CD4-positive, alpha-beta memory T cell (primary cell): ENCODE results near the gene DNAJC12. TPM values are rescaled to one million over a fixed set of nuclear protein-coding genes. Genes with fewer than 3 reads are reported as not detected.

Source experiments
- CTCF ChIA-PET: fragments of 350-600 bp; sonication (Branson Sonifier 250); formaldehyde crosslinking; loops from one replicate; lab custom pipeline; 2021; ENCODE audit warnings: inconsistent platforms; ENCODE audit not compliant: partially characterized antibody; lab: Charles Lee
- POLR2A ChIA-PET: fragments of 350-600 bp; sonication (Branson Sonifier 250); formaldehyde crosslinking; loops from one replicate; lab custom pipeline; 2021; ENCODE audit not compliant: partially characterized antibody; lab: Charles Lee
- DNase-seq, 5 donors: peaks; one replicate each; pipeline versions ENCODE4 v3.0.0 to v3.0.0-alpha.2; 2020 to 2022; ENCODE audit warnings: mixed read lengths in 1 of 5
- H3K27ac ChIP-seq: one replicate; pipeline ENCODE4 v1.7.0; 2013; ENCODE audit warnings: low read depth, low read length
- H3K27me3 ChIP-seq: 2 replicates; pipeline ENCODE4 v1.7.0; 2013; ENCODE audit warnings: mild to moderate bottlenecking, low read length, moderate library complexity; ENCODE audit not compliant: insufficient read depth
- H3K36me3 ChIP-seq: 2 replicates; pipeline ENCODE4 v1.7.0; 2013; ENCODE audit warnings: mild to moderate bottlenecking, low read length, moderate library complexity; ENCODE audit not compliant: insufficient read depth
- H3K4me1 ChIP-seq: 2 replicates; pipeline ENCODE4 v1.7.0; 2013; ENCODE audit warnings: mild to moderate bottlenecking, low read length, moderate library complexity; ENCODE audit not compliant: insufficient read depth
- H3K4me3 ChIP-seq, 2 donors: one replicate each; pipeline ENCODE4 v1.7.0; 2013; ENCODE audit warnings: low read length in 2 of 2, mild to moderate bottlenecking in 1 of 2
- H3K9me3 ChIP-seq, 2 donors: one replicate each; pipeline ENCODE4 v1.7.0; 2013; ENCODE audit warnings: low read length in 2 of 2, control low read depth in 1 of 2; ENCODE audit not compliant: control insufficient read depth in 1 of 2
- H3K27ac Mint-ChIP-seq, 7 donors: one replicate each; pipeline ENCODE4 v1.8.0; 2020 to 2021; ENCODE audit warnings: mixed read lengths in 7 of 7, mild to moderate bottlenecking in 6 of 7, inconsistent platforms in 3 of 7, moderate library complexity in 3 of 7
- H3K27me3 Mint-ChIP-seq, 2 donors: one replicate each; pipeline ENCODE4 v1.8.0; 2020 to 2021; ENCODE audit warnings: mixed read lengths in 2 of 2
- H3K36me3 Mint-ChIP-seq, 2 donors: one replicate each; pipeline ENCODE4 v1.8.0; 2020 to 2021; ENCODE audit warnings: mixed read lengths in 2 of 2, inconsistent platforms in 1 of 2, mild to moderate bottlenecking in 1 of 2
- H3K4me1 Mint-ChIP-seq, 4 donors: one replicate each; pipeline ENCODE4 v1.8.0; 2020 to 2021; ENCODE audit warnings: mixed read lengths in 4 of 4, mild to moderate bottlenecking in 1 of 4
- H3K4me3 Mint-ChIP-seq, 8 donors: one replicate each; pipeline ENCODE4 v1.8.0; 2020 to 2021; ENCODE audit warnings: mixed read lengths in 8 of 8, mild to moderate bottlenecking in 7 of 8, moderate library complexity in 6 of 8, inconsistent platforms in 3 of 8
- H3K9me3 Mint-ChIP-seq, 8 donors: one replicate each; pipeline ENCODE4 v1.8.0; 2020 to 2021; ENCODE audit warnings: mixed read lengths in 8 of 8, mild to moderate bottlenecking in 5 of 8, inconsistent platforms in 3 of 8, moderate library complexity in 1 of 8
- intact Hi-C: fragments of 100-400 bp; cut with micrococcal nuclease; formaldehyde crosslinking; loops from one replicate; pipeline ENCODE4 v1.15.1; 2023
- polyA plus RNA-seq, 2 donors: library from polyadenylated mRNA; unstranded; fragments of 300-500 nt; fragmentation: Illumina TruSeq; gene quantifications; one replicate each; pipeline ENCODE4 v1.2.3, GENCODE V29; 2021
- total RNA-seq, 2 experiments: library from RNA; stranded (reverse); gene quantifications; one replicate each; pipeline ENCODE4 v1.2.3, GENCODE V29; 2021

The DNAJC12 gene
- total and polyA plus RNA-seq, 4 experiments from 2014 or later = 0.22 TPM; not detected in 3

DNA sequence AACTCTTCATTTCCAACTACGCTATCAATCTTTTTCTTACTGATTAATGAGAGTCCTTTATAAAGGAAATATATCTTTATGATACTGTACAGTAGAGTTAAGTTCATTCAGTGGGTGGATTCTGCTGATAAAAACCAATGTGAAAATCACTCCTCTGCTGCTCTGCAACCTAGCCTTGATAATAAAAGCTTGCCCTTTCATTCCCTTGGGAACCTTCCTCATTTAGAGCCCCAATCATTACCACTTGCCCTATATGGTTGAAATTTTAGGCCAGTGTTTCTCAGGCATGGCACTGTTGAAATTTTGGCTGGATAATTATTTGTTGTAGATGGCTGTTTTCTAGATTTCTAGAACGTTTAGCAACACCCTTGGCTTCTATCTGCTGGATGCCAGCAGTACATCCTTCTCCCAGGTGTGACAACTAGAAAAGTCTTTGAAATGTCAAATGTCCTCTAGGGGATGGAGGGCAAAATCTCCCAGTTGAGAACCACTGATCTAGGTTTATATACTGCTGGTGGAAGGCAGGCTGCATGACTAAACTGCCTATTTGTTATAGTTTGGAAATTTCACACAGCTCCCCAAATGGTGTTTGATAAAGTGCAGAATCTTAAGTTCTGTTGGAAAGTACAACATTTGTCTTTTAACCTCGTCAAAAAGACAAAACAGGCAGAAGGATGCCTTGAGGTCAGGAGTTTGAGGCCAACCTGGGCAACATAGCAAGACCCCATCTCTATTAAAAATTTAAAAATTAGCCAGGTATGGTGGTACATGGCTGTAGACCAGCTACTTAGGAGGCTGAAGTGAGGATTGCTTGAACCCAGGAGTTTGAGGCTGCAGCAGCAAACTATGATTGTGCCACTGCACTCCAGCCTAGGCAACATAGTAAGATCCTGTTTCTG is 37.6 kb upstream of the DNAJC12 start:
- no peak overlapping the region for H3K4me3 ChIP-seq
- no peaks in the 10 kb centered on the region for H3K4me1 Mint-ChIP-seq
- H3K27ac Mint-ChIP-seq = no peak overlapping the region
- no peaks in the 10 kb centered on the region for H3K9me3 Mint-ChIP-seq
- intact Hi-C loops = no loop called here
- H3K27me3 Mint-ChIP-seq = no peaks in the 10 kb centered on the region
- POLR2A ChIA-PET = interaction anchor here (1.0 kb wide), 1 partner anchor 10 kb away, joined by 3 read pairs; no protein-coding TSS in a partner anchor
- H3K27me3 ChIP-seq = no peaks in the 10 kb centered on the region
- H3K36me3 Mint-ChIP-seq = no peaks in the 10 kb centered on the region
- no peaks in the 10 kb centered on the region for H3K9me3 ChIP-seq
- no peaks in the 10 kb centered on the region for H3K36me3 ChIP-seq
- no peak for DNase-seq
- CTCF ChIA-PET = interaction anchor here (0.6 kb wide), 1 partner anchor 282 kb away, joined by 3 read pairs; no protein-coding TSS in a partner anchor
- H3K27ac ChIP-seq = no peak overlapping the region
- no peak overlapping the region for H3K4me3 Mint-ChIP-seq
- no peaks in the 10 kb centered on the region for H3K4me1 ChIP-seq

DNA sequence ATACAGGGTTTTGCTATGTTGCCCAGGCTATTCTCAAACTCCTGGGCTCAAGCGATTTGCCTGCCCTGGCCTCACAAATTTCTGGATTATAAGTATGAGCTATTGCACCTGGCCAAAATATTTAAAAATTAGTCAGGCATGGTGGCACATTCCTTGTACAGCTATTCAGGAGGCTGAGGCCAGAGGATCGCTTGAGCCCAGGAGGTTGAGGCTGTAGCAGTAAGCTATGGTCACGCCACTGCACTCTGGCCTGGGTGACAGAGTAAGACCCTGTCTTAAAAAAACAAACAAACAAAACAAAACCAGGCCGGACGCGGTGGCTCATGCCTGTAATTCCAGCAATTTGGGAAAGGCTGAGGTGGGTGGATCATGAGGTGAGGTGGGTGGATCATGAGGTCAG is 32.0 kb upstream of the DNAJC12 start:
- H3K4me3 Mint-ChIP-seq = no peak overlapping the region
- no peaks in the 10 kb centered on the region for H3K9me3 Mint-ChIP-seq
- Histone ChIP-seq H3K27me3 (no peaks in the 10 kb centered on the region), H3K4me1 (no peaks in the 10 kb centered on the region), H3K4me3 (no peak overlapping the region), H3K27ac (no peak overlapping the region), H3K36me3 (no peaks in the 10 kb centered on the region), H3K9me3 (no peaks in the 10 kb centered on the region)
- no peak overlapping the region for H3K27ac Mint-ChIP-seq
- DNase-seq = no peak
- intact Hi-C loops = no loop called here
- H3K27me3 Mint-ChIP-seq = no peaks in the 10 kb centered on the region
- ChIA-PET POLR2A (no interaction called here), CTCF (interaction anchor here (1.2 kb wide), 1 partner anchor 14 kb away, joined by 3 read pairs; the partner anchor contains the start of gene SIRT1)
- H3K36me3 Mint-ChIP-seq = no peaks in the 10 kb centered on the region
- no peaks in the 10 kb centered on the region for H3K4me1 Mint-ChIP-seq

GRCh38 chr10:67868132-67868531 is 30.1 kb upstream of the DNAJC12 start:
- Histone ChIP-seq H3K27me3 (no peaks in the 10 kb centered on the region), H3K4me1 (no peaks in the 10 kb centered on the region), H3K27ac (no peak overlapping the region), H3K36me3 (no peaks in the 10 kb centered on the region), H3K9me3 (no peaks in the 10 kb centered on the region), H3K4me3 (no peak overlapping the region)
- DNase-seq = no peak
- intact Hi-C loops = no loop called here
- ChIA-PET CTCF (interaction anchor here (0.6 to 2.3 kb wide), 5 partner anchors 9 to 289 kb away, joined by 3 to 9 read pairs (median 3); no protein-coding TSS in a partner anchor), POLR2A (interaction anchor here (0.6 kb wide), 1 partner anchor 201 kb away, joined by 3 read pairs; no protein-coding TSS in a partner anchor)
- no peaks in the 10 kb centered on the region for H3K36me3 Mint-ChIP-seq
- no peak overlapping the region for H3K27ac Mint-ChIP-seq
- H3K27me3 Mint-ChIP-seq = no peaks in the 10 kb centered on the region
- no peak overlapping the region for H3K4me3 Mint-ChIP-seq
- H3K4me1 Mint-ChIP-seq = no peaks in the 10 kb centered on the region
- H3K9me3 Mint-ChIP-seq = no peaks in the 10 kb centered on the region

DNA sequence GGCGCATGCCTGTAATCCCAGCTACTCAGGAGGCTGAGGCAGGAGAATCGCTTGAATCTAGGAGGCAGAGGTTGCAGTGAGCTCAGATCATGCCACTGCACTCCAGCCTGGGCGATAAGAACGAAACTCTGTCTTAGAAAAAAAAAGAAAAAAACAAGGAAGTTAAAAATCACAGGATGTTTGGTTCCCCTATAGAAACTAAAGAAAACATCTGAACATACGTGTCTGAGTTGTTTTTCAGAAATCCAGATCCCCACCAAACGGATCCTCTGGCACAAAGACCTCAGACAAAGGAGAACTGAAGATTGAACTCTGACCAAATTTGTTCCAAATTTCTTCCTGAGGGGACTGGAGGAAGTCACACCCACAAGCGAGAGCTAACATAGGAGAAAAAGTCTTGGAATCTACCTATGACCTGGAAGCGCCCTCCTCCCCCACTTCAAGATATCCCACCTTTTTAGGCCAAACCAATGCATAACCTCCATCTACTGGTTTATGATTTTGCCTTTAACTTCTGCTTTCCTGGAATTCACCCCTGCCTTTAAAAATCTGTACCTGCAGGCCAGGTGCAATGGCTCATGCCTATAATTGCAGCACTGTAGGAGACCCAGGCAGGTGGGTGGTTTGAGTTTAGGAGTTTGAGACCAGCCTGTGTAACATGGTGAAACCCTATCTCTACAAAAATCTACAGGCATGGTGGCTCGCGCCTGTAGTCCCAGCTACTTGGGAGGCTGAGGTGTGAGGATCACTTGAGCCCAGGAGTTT is 26.8 kb upstream of the DNAJC12 start:
- intact Hi-C loops = no loop called here
- Mint-ChIP-seq H3K4me1 (no peaks in the 10 kb centered on the region), H3K27me3 (no peaks in the 10 kb centered on the region), H3K36me3 (no peaks in the 10 kb centered on the region), H3K4me3 (no peak overlapping the region), H3K9me3 (no peaks in the 10 kb centered on the region), H3K27ac (no peak overlapping the region)
- ChIA-PET POLR2A (no interaction called here), CTCF (interaction anchor here (0.7 to 5.6 kb wide), 2 partner anchors 8 to 292 kb away, joined by 3 to 36 read pairs; no protein-coding TSS in a partner anchor)
- no peaks in the 10 kb centered on the region for H3K27me3 ChIP-seq
- no peak for DNase-seq
- no peaks in the 10 kb centered on the region for H3K4me1 ChIP-seq
- no peaks in the 10 kb centered on the region for H3K36me3 ChIP-seq
- H3K27ac ChIP-seq = no peak overlapping the region
- no peak overlapping the region for H3K4me3 ChIP-seq
- H3K9me3 ChIP-seq = no peaks in the 10 kb centered on the region

- intact Hi-C loops = no loop called here
- H3K27me3 ChIP-seq = no peaks in the 10 kb centered on the region
- POLR2A ChIA-PET = no interaction called here
- Mint-ChIP-seq H3K27ac (no peak overlapping the region), H3K36me3 (no peaks in the 10 kb centered on the region), H3K27me3 (no peaks in the 10 kb centered on the region), H3K4me3 (no peak overlapping the region), H3K9me3 (no peaks in the 10 kb centered on the region), H3K4me1 (no peaks in the 10 kb centered on the region)
- no peaks in the 10 kb centered on the region for H3K9me3 ChIP-seq
- H3K27ac ChIP-seq = no peak overlapping the region
- no peak for DNase-seq
- H3K4me3 ChIP-seq = no peak overlapping the region
- CTCF ChIA-PET = interaction anchor here (1.3 to 5.6 kb wide), 2 partner anchors 8 to 294 kb away, joined by 3 to 36 read pairs; no protein-coding TSS in a partner anchor
- no peaks in the 10 kb centered on the region for H3K4me1 ChIP-seq
- no peaks in the 10 kb centered on the region for H3K36me3 ChIP-seq
Measured at GRCh38 chr10:67863094-67863493, 25.1 kb upstream of the DNAJC12 start.

- H3K4me1 Mint-ChIP-seq = no peaks in the 10 kb centered on the region
- Histone ChIP-seq H3K36me3 (no peaks in the 10 kb centered on the region), H3K27me3 (no peaks in the 10 kb centered on the region), H3K4me1 (no peaks in the 10 kb centered on the region), H3K4me3 (no peak overlapping the region), H3K27ac (no peak overlapping the region), H3K9me3 (no peaks in the 10 kb centered on the region)
- no peak overlapping the region for H3K4me3 Mint-ChIP-seq
- intact Hi-C loops = no loop called here
- no peaks in the 10 kb centered on the region for H3K9me3 Mint-ChIP-seq
- ChIA-PET CTCF (interaction anchor here (5.6 kb wide), 1 partner anchor 295 kb away, joined by 36 read pairs; no protein-coding TSS in a partner anchor), POLR2A (no interaction called here)
- H3K27me3 Mint-ChIP-seq = no peaks in the 10 kb centered on the region
- no peak overlapping the region for H3K27ac Mint-ChIP-seq
- DNase-seq = no peak
- H3K36me3 Mint-ChIP-seq = no peaks in the 10 kb centered on the region
Measured at GRCh38 chr10:67861750-67862432, 23.9 kb upstream of the DNAJC12 start.
